HG03354 (cell line): ENCODE measurements around the gene IL27RA.

ENCODE experiments used
- ATAC-seq: cut with Tn5 transposase; IDR thresholded peaks from one replicate; pipeline ENCODE4 v1.9.1; 2021; ENCODE audit warnings: mild to moderate bottlenecking; ENCODE audit not compliant: unreplicated experiment, poor library complexity, severe bottlenecking

IL27RA gene

DNA sequence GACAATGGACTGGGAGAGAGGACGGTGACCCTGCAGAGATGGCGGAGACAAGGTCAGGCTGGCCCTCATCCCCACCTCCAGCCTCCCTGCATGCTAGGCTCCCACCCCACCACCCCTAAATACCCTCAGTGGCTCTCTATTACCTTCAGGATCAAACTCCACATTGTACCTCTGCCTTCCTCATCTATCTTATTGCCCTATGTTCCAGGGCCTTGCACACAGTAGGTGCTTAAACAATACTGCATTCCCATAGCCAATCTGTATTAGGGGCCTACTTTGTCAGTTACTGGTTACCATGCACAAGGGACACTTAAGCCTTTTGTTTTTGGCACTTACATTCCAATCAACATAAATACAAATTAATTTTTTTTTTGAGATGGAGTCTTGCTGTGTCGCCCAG is 23.8 kb downstream of the IL27RA start:
- no peak for ATAC-seq

DNA sequence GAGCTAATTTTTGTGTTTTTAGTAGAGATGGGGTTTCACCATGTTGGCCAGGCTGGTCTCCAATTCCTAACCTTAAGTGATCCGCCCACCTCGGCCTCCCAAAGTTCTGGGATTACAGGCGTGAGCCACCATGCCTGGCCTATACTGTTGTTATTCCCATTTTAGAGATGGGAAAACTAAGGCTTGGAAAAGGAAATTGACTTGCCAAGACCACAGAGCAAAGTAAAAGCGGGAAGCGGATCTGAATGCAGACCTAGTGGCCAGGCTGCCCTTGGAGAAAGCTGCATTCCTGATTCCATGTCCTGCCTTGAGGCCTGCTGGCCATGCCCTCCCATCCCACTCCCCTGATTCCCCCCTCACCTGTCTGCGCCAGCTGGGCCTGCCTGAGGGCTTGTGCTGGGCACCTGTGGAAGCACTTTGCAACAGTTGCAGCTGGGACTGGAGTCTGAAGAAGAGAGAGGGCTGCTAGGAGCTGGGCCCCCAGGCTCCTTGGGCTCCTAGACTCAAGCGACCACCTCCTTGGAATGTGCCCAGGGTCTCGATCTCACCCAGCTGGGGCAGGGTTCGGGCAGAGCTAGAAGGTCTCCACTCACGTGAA is 24.6 kb downstream of the IL27RA start:
- no peak for ATAC-seq

DNA sequence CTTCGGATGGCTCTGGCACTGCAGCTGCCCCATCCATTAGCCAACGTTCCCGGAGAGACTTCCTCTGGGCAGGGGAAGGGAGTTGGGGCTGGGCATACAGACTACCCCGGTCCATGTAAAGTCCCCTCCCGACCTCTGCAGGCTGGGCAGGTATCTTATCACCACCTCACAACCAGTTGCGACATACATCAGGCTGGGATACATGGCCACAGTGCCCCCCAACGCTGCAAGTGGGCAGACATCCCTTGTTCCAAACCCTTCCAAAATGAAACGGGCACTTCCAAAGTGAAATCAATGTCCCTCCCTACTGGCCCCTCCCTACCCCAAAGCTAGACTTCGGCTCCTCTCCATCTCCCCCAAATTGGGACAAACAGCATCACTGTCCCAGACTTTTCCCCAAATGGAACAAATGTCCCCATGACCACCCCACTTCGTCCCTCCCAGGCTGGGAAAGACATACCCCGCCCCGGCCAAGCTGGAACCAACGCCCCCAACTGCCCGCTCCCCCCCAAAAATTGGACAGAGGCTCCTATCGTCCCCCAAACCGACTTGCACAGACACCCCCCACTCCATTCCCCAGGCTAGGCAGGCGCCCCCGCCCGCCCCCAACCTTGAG is 25.3 kb downstream of the IL27RA start:
- no peak for ATAC-seq

DNA sequence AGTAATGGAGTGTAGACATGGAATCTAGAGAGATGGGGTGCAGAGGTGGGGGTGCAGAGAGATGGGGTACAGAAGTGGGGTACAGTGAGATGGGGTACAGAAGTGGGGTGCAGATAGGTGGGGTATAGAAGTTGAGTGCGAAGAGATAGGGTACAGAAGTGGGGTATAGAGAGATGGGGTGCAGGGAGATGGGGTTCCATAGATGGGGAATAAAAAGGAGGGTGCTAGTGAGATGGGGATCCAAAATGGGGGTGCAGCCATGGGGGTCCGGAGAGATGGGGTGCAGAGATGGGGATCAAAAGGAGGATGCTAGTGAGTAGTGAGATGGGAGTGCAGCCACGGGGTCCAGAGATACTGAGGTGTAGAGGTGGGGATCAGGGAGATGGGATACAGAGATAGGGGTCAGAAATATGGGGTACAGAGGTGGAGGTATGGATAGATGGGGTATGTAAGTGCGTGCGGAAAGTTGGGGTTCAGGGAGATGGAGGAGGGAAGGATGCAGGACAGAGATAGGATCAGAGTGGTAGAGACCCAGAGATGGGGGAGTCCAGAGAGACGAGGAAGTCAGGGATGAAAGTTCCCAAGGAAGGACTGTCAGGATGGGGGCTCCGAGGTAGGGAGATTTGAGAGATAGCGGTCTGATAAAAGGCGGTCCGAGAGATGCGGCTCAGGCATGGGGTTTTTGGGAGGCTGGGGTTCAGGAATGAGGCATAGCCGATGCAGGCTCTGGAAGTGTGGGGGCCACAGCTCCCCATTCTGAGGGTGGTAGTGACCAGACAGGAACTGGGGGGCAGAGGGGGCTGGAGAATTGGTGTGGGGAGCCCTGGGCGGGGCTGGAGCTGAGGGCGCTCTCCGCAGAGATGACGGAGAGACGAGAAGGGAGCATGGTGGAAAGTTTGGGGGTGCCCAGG is 26.9 kb downstream of the IL27RA start:
- no peak for ATAC-seq

DNA sequence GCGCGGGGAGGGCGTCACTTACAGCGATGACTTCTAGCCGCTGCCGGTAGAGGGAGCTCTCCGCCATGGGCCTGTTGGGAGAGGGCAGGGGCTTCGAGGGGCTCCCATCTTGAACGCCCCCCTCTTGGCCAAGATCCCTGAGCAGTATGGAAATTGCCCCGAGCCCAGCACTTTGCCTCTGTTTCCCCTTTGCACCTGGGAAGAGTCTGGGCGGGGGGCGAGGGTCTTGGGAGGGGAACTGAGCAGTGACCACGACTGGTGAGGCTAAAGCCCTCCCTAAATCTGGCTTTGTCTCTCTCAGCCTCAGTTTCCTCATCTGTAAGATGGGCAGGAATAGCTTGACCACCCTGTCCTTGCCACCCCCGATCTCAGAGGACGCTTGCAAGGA is 27.5 kb downstream of the IL27RA start:
- ATAC-seq, result no peak

DNA sequence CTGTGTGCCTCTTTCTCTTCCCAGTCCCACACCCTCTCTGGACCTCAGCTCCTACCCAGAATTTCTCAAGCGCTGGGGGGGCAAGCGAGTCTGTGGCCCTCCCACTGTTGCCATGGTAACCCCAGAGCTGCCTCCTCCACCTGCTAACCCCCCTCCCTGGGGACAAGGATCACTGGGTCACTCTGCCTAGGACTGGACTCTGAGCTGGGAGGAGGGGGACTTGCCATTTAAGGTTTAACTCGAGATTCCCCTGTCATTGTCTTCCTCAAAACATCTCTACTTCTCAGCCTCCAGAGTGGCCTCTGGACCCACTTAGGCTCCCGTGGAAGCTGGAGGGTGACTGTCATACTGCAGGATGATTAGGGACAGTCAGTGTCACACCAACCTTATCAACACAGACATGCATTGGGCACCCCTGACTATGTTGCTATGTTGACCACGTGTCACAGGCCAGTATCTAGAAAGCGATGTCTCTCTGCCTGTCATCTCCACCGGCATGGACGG is 28.1 kb downstream of the IL27RA start:
- ATAC-seq, result no peak

DNA sequence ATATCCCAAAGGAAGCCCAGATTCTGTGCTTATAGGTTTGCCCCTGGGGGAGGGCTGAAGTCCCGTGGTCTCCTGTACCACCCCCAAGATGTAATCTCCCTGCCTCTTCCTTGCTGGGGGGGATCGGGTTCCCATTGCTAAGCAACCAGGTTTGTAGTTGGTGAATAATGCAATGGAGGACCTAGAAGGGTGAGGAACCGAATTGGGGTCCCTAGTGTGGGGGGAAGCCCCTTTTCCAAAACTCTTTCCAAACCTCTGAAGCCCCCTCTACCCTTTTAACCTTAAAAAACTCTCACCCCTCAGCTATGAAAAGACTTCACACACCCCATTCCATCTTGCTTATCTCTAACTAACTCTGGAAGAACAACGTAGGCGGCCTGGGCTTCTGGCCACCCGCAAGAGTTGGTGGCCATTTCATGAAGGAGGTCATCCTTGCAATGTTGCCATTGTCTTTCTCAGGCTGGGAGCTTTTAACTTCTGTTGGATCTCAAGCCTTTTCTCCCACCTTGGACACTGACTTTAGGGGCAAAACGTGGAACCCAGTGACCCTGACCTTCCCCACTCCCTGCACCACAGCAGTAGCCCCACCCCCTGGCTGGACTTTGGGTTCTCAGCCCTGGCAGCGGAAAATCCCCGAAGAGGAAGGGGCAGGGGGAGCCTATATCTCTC is 29.7 kb downstream of the IL27RA start:
- no peak for ATAC-seq

DNA sequence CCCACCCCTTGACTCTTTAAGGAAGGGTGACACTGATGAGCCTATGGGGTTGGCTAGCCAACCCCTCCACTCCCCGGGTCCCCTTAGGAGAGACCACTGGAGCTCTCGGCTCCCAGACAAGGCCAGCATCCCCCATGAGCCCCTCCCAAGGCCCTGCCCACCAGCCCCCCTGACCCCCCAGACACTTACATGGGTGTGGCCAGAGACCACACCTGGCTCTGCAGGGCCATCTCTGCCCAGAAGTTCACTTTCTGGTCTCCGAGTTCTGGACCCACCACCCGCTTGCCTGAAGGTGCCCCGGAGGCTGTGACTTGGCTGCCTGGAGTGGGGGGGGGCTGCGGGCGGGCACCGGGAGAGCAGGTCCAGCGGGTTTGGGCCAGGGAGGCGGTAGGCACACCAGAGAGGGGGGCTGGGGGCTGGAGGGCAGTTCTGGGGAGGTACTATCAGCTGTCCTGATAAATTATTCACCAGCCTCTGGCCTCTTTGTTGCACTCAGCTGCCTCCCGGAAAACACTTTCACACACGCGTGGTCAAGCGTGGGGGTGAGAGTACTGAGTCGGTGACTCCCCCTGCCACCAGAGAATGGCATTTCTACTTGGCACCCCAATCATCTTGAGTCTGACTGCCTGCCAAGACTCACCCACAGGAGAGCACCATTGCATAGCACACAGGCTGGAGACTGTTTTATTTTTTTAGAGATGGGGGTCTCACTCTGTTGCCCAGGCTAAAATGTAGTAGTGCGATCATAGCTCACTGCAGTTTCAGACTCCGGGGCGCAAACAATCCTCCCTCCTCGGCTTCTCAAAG is 30.4 kb downstream of the IL27RA start, which contains the start of gene PALM3:
PALM3 (minus strand) TSS at position 326 of the 807 bp plus-strand sequence; CDS start at position 230, 96 bp downstream.
- no peak for ATAC-seq

DNA sequence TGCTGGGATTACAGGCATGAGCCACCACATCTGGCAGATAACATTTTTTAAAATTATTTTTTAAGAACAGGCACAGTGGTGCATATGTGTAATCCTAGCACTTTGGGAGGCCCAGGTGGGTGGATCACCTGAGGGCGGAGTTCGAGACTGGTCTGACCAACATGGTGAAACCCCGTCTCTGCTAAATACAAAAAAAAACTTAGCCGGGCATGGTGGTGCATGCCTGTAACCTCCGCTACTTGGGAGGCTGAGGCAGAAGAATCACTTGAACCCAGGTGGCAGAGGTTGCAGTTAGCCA is 30.9 kb downstream of the IL27RA start:
- ATAC-seq, result no peak

DNA sequence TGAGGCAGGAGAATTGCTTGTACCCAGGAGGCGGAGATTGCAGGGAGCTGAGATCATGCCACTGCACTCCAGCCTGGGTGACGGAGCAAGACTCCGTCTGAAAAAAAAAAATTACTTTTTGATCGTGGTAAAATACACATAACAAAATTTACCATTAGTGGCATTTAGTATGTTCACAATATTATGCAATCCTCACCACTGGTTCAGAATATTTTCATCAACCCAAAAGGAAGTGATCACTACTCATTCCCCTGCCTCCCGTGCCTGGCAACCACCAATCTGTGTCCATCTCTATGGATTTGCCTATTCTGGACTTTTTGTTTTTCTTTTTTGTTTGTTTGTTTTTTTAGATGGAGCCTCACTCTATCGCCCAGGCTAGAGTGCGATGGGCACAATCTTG is 31.5 kb downstream of the IL27RA start:
- no peak for ATAC-seq

DNA sequence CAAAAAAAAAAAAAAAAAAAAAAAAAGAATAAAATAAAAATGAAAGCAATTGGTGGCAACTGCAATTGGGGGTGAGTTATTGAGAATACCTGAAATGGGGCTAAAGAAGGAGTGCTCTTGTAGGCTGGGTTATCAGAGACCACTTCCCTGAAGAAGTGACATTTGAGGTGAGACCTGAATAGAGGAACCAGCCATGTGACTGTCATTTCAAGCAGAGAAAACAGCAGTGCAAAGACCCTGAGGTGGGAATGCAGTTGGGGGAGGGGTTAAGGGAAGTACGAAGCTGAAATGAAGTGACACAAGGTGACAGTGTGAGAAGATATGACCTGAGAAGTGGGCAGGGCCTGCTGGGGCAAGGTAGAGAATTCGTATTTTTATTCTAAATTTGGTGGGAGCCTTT is 34.6 kb downstream of the IL27RA start:
- no peak for ATAC-seq

DNA sequence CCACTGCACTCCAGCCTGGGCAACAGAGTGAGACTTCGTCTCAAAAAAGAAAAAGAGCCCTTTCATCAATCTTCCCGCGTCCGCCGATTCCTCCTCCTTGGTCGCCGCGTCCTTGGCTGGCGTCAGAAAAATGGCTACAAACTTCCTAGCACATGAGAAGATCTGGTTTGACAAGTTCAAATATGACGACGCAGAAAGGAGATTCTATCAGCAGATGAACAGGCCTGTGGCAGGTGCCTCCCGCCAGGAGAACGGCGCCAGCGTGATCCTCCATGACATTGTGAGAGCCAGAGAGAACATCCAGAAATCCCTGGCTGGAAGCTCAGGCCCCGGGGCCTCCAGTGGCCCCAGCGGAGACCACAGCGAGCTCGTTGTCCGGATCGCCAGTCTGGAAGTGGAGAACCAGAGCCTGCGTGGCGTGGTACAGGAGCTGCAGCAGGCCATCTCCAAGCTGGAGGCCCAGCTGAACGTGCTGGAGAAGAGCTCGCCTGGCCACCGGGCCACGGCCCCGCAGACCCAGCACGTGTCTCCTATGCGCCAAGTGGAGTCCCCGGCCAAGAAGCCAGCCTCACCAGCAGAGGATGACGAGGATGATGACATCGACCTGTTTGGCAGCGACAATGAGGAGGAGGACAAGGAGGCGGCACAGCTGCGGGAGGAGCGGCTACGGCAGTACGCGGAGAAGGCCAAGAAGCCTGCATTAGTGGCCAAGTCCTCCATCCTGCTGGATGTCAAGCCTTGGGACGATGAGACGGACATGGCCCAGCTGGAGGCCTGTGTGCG is 38.9 kb downstream of the IL27RA start:
- no peak for ATAC-seq

DNA sequence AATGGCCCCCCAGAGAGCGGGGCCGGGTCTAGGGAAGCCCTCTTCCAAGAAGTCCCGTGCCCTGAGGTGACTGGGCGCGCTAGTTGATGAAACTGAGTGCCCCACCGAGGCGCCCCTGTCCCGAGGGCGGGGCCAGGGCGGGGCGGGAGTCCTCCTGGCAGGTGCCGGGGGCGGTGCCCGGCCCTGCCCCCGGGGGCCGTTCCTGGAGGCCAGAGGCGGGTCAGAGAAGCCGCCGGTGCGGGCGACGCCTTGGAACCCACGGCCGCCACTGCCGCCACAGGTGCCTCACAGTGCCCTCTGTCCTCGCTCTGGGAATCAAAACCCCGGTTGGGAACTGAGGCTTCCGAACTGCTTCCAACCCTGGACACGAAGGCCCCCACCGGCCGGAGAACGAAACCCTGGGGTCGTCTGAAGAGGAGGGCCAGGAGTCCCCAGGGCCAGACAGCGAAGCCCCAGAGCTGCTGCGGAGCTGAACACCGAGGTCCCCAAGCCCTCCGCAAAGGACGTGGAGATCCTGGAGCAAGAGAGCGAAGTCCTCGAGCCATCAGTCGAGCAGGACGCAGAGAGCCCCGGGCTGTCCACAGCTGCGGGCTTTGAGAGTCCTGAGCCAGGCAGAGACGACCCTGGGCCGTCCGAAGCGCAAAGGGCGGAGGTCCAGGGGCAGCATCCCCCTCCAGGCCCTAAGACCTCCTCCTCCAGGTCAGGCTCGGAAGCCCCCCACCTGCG is 41.1 kb downstream of the IL27RA start, which contains the start of gene MISP3:
MISP3 (plus strand) TSS at position 252 of the 726 bp plus-strand sequence. CDS start 524 bp downstream, outside the sequence.
- peak; percentile 20 for ATAC-seq

DNA sequence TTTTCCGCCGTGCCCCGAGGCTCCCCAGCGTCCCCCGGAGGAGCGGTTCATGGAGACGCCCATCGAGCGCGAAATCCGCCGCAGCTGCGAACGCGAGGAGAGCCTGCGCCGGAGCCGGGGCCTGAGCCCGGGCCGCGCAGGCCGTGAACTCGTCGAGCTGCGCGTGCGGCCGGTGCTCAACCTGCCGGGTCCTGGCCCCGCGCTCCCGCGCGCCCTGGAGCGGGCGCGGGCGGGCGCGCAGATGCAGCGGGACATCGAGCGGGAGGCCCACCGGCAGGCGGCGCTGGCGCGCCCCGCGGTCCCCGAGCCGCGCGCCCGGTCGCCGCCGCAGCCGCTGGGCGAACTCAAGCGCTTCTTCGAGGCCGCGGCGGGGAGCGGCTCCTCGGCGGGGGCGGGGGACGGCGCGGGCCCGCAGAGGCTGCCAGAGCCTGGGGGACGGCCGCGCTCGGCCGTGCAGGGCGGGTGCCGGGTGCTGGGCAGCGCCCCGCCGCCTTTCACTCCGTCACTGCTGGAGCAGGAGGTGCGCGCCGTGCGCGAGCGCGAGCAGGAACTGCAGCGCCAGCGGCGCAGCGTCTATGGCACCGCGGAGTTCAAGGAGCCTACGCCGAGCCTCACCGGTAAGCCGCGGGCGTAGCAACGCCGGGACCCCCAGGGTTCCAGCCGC is 41.8 kb downstream of the IL27RA start:
- no peak for ATAC-seq

DNA sequence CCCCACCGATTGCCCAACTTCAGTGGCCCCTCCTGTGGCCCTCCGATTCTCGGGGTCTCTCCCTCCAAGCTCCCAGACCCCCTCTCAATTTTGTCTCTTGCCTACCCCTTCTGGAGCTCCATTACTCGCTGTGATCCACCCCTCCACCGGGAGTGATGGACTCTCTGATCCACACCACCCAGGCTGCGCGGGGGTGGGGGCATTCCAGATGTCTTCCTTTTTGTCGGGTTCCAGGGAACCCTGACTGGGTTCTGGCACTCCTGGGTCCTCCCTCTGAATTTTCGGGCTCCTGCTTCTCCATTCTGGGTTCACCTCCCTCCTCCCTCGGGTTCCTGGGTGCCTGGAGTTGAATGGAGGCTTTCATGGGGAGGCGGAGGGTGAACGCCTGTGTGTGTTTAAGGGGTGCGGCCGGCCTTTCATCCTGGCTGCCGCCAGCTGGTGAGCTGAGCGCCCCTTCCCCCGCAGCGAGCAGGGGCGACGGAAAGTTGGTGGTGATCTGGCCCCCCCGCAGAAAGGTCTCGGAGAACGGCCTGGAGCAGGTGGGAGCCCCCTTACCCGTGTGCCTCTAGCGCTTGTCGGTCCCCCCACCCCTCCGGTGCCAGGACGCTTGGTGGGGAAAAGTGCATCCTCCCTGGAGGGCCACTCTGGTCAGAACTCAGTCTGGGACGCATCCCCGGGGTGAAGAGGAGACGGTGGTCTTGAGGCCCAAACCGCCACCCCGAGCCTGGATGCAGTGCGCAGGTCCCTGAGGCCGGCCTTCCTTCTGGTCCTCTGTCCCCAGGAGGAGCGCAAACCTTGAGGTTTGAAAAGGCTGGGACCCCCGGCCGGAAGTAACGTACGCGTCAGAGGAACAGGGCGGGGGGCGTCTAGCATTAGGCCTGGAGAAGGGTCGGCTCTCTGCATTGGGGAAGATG is 42.6 kb downstream of the IL27RA start:
- no peak for ATAC-seq

DNA sequence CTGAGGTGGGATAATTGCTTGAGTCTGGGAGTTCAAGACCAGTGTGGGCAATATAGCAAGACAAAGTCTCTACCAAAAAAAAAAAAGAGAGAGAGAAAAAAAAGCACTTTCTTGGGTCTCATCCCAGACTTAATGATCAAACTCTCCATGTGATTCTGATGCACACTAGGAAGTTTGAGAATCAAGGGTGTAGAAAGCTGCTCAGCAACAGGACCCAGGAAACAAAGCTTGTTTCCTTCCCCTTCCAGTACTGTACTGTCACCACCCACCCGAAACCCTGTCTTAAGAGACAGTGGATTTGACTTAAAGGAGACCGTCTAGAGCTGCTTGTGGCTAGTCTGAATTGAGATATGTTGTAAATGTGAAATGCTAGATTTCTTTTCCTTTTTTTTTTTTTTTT is 46.8 kb downstream of the IL27RA start:
- no peak for ATAC-seq
